Type B pancreatic cell (in vitro differentiated cells): ENCODE results near the gene PRKCA. TPM values are rescaled to one million over a fixed set of nuclear protein-coding genes. Genes with fewer than 3 reads are reported as not detected.

ENCODE experiments used
- DNase-seq: peaks from one replicate; pipeline ENCODE4 v3.0.0; 2021; ENCODE audit warnings: mixed read lengths; ENCODE audit not compliant: unreplicated experiment; ENCODE audit errors: extremely low spot score
- H3K27ac Mint-ChIP-seq: 2 replicates; pipeline ENCODE4 v1.8.0; 2021; ENCODE audit warnings: mild to moderate bottlenecking, mixed read lengths
- H3K27me3 Mint-ChIP-seq: 2 replicates; pipeline ENCODE4 v1.8.0; 2021; ENCODE audit warnings: mixed read lengths
- H3K36me3 Mint-ChIP-seq: 2 replicates; pipeline ENCODE4 v1.8.0; 2021; ENCODE audit warnings: mixed read lengths
- H3K4me1 Mint-ChIP-seq: one replicate; pipeline ENCODE4 v1.8.0; 2021; ENCODE audit warnings: mixed read lengths; ENCODE audit not compliant: unreplicated experiment
- H3K4me3 Mint-ChIP-seq: 2 replicates; pipeline ENCODE4 v1.8.0; 2021; ENCODE audit warnings: mild to moderate bottlenecking, mixed read lengths
- H3K9me3 Mint-ChIP-seq: 2 replicates; pipeline ENCODE4 v1.8.0; 2021; ENCODE audit warnings: mixed read lengths
- total RNA-seq: library from RNA; stranded (reverse); gene quantifications from 2 replicates; pipeline ENCODE4 v1.2.1, GENCODE V29; 2021; ENCODE audit warnings: low replicate concordance
- TF ChIP-seq, protein P1 (sequence below): fragments of 200-600 bp; sonication (generic); conservative IDR thresholded peaks from 2 replicates; pipeline ENCODE4 v1.5.0; 2021; ENCODE audit warnings: antibody characterized with exemption, mild to moderate bottlenecking

Gene PRKCA
- total RNA-seq, 1 donor from 2014 or later: 16.1 TPM

DNA sequence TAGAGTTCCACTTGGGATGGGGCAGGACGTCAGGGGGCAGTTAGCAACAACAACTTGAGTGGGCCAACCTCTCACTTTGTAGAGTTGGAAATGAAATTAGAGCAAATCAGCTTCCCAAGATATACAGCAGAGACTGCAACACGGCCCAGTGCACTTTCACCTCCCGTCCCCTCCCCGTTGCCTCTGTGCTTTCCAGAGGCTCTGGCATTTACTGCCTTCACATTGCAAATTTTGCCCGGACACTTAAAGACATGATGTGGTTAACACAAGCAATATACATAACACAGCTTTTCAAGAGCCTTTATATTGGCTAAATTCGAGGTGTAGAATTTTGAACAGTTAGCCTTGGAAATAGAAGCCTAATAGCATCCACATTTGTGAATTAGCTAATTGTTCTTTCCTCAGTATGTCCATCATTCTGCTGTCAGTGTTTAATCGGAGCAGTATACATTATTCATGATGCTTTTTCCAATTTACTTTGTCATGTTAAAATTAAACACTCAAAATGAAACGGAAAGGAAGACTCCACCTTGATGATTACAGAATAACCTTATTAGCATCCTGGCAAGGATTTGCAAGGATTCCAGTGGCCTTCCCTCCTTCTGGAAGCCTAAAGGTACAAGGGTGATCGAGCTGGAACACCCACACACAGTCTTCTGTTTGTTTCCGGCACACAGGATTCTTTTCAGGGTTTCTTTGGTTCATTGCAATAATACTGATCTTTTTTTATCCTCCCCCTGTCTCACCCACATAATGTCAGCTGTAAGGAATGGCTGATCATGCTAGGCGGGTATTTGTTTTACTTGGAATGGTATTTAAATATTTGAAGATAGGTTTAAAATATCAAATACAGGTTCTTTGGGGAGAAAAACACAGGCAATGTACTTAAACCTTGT, 341.6 kb downstream of the PRKCA start:
- Mint-ChIP-seq H3K27me3 (no peaks in the 10 kb centered on the region), H3K4me1 (peaks cover 9% of the 10 kb centered on the region), H3K27ac (no peak overlapping the region), H3K36me3 (peaks cover 4% of the 10 kb centered on the region), H3K4me3 (no peak overlapping the region), H3K9me3 (no peaks in the 10 kb centered on the region)
- DNase-seq: no peak
- TF ChIP-seq, protein P1, sequence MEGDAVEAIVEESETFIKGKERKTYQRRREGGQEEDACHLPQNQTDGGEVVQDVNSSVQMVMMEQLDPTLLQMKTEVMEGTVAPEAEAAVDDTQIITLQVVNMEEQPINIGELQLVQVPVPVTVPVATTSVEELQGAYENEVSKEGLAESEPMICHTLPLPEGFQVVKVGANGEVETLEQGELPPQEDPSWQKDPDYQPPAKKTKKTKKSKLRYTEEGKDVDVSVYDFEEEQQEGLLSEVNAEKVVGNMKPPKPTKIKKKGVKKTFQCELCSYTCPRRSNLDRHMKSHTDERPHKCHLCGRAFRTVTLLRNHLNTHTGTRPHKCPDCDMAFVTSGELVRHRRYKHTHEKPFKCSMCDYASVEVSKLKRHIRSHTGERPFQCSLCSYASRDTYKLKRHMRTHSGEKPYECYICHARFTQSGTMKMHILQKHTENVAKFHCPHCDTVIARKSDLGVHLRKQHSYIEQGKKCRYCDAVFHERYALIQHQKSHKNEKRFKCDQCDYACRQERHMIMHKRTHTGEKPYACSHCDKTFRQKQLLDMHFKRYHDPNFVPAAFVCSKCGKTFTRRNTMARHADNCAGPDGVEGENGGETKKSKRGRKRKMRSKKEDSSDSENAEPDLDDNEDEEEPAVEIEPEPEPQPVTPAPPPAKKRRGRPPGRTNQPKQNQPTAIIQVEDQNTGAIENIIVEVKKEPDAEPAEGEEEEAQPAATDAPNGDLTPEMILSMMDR: no peak

DNA sequence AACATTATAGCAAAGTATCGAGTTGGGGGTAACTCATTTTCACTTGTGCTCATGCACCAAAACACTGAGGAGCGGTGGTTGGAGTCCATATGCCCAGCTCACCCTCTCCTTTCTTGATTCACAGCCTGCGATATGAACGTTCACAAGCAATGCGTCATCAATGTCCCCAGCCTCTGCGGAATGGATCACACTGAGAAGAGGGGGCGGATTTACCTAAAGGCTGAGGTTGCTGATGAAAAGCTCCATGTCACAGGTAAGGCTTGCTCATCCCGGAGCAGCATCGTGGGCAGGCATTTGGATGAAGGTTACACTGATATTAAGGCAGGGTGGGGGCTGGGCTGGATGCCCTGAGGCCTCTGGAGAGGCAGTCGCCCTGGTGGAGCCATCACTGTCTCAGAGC, 342.8 kb downstream of the PRKCA start:
- no peak for DNase-seq
- TF ChIP-seq, protein P1: no peak
- no peaks in the 10 kb centered on the region for H3K9me3 Mint-ChIP-seq
- no peak overlapping the region for H3K4me3 Mint-ChIP-seq
- peaks cover 9% of the 10 kb centered on the region for H3K4me1 Mint-ChIP-seq
- peaks cover 4% of the 10 kb centered on the region for H3K27me3 Mint-ChIP-seq
- no peak overlapping the region for H3K27ac Mint-ChIP-seq
- H3K36me3 Mint-ChIP-seq: peaks cover 4% of the 10 kb centered on the region

DNA sequence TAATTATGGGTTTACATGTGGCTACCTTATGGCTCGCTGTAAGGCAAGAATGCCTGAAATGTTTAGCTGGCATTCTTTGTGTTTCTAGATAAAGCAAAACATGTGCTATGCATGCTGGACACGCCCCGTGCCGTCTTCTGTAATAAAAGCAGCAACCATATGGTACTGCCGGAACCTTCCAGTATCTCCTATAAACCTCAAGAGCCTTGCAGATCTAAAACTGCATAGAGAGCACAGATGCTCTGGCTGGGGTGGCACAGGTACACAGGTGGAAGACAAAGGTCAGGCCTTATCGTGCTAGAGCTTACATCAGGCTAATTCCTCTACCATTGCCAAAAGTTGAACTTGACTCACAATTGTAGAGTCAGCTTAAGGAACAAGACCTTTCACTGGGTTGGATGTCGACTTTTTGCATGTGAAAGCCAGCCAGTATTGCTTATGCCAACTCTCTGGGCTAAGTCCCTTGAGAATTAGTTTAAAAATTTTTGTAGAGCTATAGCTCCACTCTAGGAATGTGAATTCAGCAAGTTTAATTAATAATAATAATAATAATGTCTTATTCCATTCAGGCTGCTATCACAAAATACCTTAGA, 345.1 kb downstream of the PRKCA start:
- Mint-ChIP-seq H3K4me3 (no peak overlapping the region), H3K4me1 (peaks cover 9% of the 10 kb centered on the region), H3K27ac (no peak overlapping the region), H3K27me3 (peaks cover 9% of the 10 kb centered on the region), H3K36me3 (no peaks in the 10 kb centered on the region), H3K9me3 (no peaks in the 10 kb centered on the region)
- TF ChIP-seq, protein P1: no peak
- DNase-seq: no peak

DNA sequence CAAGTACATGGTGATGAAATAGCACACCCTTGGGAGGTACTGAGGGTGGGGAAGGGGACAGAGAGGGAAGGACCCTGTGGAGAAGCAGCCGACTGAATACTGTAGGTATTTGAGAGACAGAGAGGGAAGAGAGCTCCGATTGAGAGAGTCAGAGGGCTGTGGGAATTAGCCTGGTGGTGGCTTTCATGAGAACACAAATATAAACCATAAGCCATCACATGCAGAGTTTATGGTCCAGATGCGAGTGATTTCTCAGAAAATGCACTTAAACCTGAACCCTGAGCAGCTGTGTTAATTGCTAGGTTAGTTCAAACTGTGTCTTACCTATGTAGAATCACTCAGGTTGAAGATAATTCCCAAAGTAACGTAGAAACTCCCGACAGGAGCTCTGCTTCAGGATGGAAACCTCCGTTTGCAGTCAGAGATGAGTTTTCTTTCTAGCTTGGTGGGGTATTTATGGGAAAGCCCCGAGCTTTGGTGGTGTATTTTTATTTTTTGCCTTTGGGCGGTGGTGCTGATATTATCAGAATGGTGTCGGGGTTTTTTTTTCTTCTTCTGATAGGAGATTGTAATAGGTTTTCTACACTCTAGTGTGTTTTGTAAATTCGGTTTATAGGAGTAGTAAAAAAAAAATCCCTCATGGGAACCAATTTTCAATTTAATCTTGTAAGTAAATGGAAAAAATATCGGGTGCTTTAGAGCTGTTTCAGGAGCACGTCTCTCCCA, 347.6 kb downstream of the PRKCA start:
- H3K27me3 Mint-ChIP-seq: peaks cover 9% of the 10 kb centered on the region
- H3K4me3 Mint-ChIP-seq: no peak overlapping the region
- no peaks in the 10 kb centered on the region for H3K9me3 Mint-ChIP-seq
- no peak overlapping the region for H3K27ac Mint-ChIP-seq
- peaks cover 14% of the 10 kb centered on the region for H3K4me1 Mint-ChIP-seq
- TF ChIP-seq, protein P1: no peak
- DNase-seq: no peak
- H3K36me3 Mint-ChIP-seq: no peaks in the 10 kb centered on the region

DNA sequence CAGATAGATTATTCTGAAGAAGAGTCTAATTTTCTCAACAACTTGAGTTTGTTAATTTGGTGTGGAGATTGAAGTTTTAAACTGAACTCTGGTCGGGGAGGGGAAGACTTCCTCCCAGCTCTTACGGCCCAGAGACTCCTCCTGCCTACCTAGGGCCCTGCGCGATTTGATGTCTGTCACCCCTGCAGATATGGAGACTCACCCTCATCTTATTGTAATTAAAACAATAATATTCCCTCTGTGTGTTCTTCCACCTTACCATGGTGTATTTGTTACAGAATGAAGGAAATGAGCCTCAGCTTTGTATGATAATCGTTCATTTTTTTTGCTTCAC, 348.1 kb downstream of the PRKCA start:
- no peak for DNase-seq
- Mint-ChIP-seq H3K27ac (no peak overlapping the region), H3K4me3 (no peak overlapping the region), H3K27me3 (peaks cover 13% of the 10 kb centered on the region), H3K4me1 (peaks cover 19% of the 10 kb centered on the region), H3K9me3 (no peaks in the 10 kb centered on the region), H3K36me3 (no peaks in the 10 kb centered on the region)
- TF ChIP-seq, protein P1: no peak
